ENCODE measurements around the gene ATP2A2.

DNA sequence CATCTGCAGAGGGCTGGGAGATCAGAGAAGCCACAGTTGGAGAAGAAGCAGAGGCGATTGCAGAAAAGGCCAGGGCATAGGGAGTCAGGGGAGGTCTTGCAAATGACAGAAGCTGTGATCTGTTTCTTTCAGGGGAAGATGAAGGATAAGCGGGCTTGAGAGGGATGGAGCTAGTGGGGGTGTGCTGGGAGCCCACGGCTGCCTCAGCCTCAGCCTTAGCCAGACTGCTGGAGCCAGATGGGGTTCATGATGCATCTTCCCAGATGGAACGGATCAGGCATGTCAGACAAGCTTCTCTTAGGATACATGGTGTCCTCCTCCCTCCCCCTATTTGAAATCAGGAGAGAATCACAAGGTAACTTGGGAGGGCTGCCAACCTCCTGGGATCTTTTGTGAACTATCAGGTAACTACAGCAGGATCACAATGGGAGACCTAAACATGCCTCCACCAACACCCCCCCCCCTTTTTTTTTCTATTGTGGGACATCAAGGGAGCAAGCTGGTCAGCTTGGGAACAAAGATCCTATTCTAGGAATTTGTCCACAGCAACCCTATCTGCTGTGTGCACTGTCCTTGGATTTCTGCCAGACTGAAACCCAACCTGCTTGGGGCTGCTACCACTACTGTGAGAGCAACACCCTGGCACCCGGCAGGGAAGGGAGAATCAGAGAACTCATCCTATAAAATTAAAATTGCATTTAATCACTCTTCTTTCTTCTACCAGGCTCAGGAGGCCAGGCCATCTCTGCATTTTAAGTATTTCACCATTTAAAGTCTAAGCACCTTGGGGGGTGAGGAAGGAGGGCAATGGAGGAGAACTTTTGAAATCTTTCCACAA is 10.7 kb upstream of the ATP2A2 start:
- TF ChIP-seq, protein P1, sequence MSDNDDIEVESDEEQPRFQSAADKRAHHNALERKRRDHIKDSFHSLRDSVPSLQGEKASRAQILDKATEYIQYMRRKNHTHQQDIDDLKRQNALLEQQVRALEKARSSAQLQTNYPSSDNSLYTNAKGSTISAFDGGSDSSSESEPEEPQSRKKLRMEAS (IDR thresholded peaks at IDR 0.05), result no peak
- TF ChIP-seq POLR2A (IDR thresholded peaks at IDR 0.05; ENCODE audit: borderline replicate concordance, extremely low read depth, insufficient read depth, insufficient read length) (no peak), POLR2AphosphoS5 (IDR thresholded peaks at IDR 0.05; ENCODE audit: low read depth, low read length) (no peak), EZH2 (IDR thresholded peaks at IDR 0.05) (no peak), SRF (IDR thresholded peaks at IDR 0.05; ENCODE audit: low read depth) (no peak), YY1 (IDR thresholded peaks at IDR 0.05; ENCODE audit: extremely low read depth, insufficient replicate concordance, low read depth, low read length) (no peak), EZH2phosphoT487 (IDR thresholded peaks at IDR 0.05; ENCODE audit: borderline replicate concordance) (no peak), RAD21 (IDR thresholded peaks at IDR 0.05; ENCODE audit: low read depth) (no peak), TCF7L2 (IDR thresholded peaks at IDR 0.05; ENCODE audit: borderline replicate concordance, extremely low read depth, insufficient read depth, insufficient read length) (no peak)
- TF ChIP-seq, protein P2, sequence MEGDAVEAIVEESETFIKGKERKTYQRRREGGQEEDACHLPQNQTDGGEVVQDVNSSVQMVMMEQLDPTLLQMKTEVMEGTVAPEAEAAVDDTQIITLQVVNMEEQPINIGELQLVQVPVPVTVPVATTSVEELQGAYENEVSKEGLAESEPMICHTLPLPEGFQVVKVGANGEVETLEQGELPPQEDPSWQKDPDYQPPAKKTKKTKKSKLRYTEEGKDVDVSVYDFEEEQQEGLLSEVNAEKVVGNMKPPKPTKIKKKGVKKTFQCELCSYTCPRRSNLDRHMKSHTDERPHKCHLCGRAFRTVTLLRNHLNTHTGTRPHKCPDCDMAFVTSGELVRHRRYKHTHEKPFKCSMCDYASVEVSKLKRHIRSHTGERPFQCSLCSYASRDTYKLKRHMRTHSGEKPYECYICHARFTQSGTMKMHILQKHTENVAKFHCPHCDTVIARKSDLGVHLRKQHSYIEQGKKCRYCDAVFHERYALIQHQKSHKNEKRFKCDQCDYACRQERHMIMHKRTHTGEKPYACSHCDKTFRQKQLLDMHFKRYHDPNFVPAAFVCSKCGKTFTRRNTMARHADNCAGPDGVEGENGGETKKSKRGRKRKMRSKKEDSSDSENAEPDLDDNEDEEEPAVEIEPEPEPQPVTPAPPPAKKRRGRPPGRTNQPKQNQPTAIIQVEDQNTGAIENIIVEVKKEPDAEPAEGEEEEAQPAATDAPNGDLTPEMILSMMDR (IDR thresholded peaks at IDR 0.05 in 2 of 3, conservative IDR thresholded peaks at IDR 0.05 in 1 of 3; ENCODE audit: borderline replicate concordance in 1 of 3, insufficient read depth in 1 of 3, low read depth in 2 of 3, low read length in 2 of 3), result no peak
- TF ChIP-seq, protein P3, sequence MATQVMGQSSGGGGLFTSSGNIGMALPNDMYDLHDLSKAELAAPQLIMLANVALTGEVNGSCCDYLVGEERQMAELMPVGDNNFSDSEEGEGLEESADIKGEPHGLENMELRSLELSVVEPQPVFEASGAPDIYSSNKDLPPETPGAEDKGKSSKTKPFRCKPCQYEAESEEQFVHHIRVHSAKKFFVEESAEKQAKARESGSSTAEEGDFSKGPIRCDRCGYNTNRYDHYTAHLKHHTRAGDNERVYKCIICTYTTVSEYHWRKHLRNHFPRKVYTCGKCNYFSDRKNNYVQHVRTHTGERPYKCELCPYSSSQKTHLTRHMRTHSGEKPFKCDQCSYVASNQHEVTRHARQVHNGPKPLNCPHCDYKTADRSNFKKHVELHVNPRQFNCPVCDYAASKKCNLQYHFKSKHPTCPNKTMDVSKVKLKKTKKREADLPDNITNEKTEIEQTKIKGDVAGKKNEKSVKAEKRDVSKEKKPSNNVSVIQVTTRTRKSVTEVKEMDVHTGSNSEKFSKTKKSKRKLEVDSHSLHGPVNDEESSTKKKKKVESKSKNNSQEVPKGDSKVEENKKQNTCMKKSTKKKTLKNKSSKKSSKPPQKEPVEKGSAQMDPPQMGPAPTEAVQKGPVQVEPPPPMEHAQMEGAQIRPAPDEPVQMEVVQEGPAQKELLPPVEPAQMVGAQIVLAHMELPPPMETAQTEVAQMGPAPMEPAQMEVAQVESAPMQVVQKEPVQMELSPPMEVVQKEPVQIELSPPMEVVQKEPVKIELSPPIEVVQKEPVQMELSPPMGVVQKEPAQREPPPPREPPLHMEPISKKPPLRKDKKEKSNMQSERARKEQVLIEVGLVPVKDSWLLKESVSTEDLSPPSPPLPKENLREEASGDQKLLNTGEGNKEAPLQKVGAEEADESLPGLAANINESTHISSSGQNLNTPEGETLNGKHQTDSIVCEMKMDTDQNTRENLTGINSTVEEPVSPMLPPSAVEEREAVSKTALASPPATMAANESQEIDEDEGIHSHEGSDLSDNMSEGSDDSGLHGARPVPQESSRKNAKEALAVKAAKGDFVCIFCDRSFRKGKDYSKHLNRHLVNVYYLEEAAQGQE (IDR thresholded peaks at IDR 0.05; ENCODE audit: low read depth), result no peak
